Ishikawa (cell line): Measurements from ENCODE around the gene ABLIM2.

Source experiments
- CEBPB ChIP-seq: IDR thresholded peaks from 2 replicates; pipeline ENCODE4 v1.6.1; 2012
- CREB1 ChIP-seq: IDR thresholded peaks from 2 replicates; pipeline ENCODE4 v1.6.1; 2012; ENCODE audit warnings: low read depth
- EGR1 ChIP-seq: IDR thresholded peaks from 2 replicates; pipeline ENCODE4 v1.6.1; 2012
- EP300 ChIP-seq: IDR thresholded peaks from 2 replicates; pipeline ENCODE4 v1.6.1; 2012; ENCODE audit warnings: borderline replicate concordance
- FOXM1 ChIP-seq: IDR thresholded peaks from 2 replicates; pipeline ENCODE4 v1.6.1; 2012; ENCODE audit warnings: low read depth, borderline replicate concordance
- NFIC ChIP-seq: IDR thresholded peaks from 2 replicates; pipeline ENCODE4 v1.6.1; 2012
- RAD21 ChIP-seq: IDR thresholded peaks from 2 replicates; pipeline ENCODE4 v1.6.1; 2012; ENCODE audit warnings: low read depth
- REST ChIP-seq: IDR thresholded peaks from 2 replicates; pipeline ENCODE4 v1.6.1; 2012; ENCODE audit warnings: low read depth, mild to moderate bottlenecking
- TAF1 ChIP-seq: IDR thresholded peaks from 2 replicates; pipeline ENCODE4 v1.6.1; 2012; ENCODE audit warnings: low read depth, mild to moderate bottlenecking
- TCF12 ChIP-seq: IDR thresholded peaks from 2 replicates; pipeline ENCODE4 v1.6.1; 2012; ENCODE audit warnings: low read depth
- TEAD4 ChIP-seq: IDR thresholded peaks from 2 replicates; pipeline ENCODE4 v1.6.1; 2012
- USF1 ChIP-seq: IDR thresholded peaks from 2 replicates; pipeline ENCODE4 v1.6.1; 2012
- YY1 ChIP-seq: IDR thresholded peaks from 2 replicates; pipeline ENCODE4 v1.6.1; 2012; ENCODE audit warnings: low read depth
- ZBTB7A ChIP-seq: IDR thresholded peaks from 2 replicates; pipeline ENCODE4 v1.6.1; 2012; ENCODE audit warnings: low read depth

ABLIM2 gene

GRCh38 chr4:8113611-8114377, 44.8 kb downstream of the ABLIM2 start:
- TF ChIP-seq TCF12 (no peak), TAF1 (no peak), FOXM1 (no peak), TEAD4 (no peak), YY1 (no peak), EP300 (no peak), REST (no peak), RAD21 (no peak), EGR1 (no peak), CREB1 (no peak), USF1 (no peak), NFIC (no peak), ZBTB7A (no peak)

- no peak for TF ChIP-seq CEBPB
- TF ChIP-seq USF1: no peak
- TF ChIP-seq TEAD4: no peak
- no peak for TF ChIP-seq RAD21
- TF ChIP-seq ZBTB7A: no peak
- TF ChIP-seq TAF1: no peak
- no peak for TF ChIP-seq EGR1
- no peak for TF ChIP-seq YY1
- no peak for TF ChIP-seq REST
- no peak for TF ChIP-seq EP300
These were observed 45.9 kb downstream of the ABLIM2 start for GRCh38 chr4:8112672-8113071.

- TF ChIP-seq EP300 (no peak), NFIC (no peak), TAF1 (no peak)
These were observed 46.5 kb downstream of the ABLIM2 start for GRCh38 chr4:8112036-8112576.

- TF ChIP-seq FOXM1: no peak
These were observed 48.3 kb downstream of the ABLIM2 start for GRCh38 chr4:8110071-8110986.

GRCh38 chr4:8109406-8110065, 49.1 kb downstream of the ABLIM2 start:
- TF ChIP-seq USF1: no peak
- TF ChIP-seq TAF1: no peak
- TF ChIP-seq REST: no peak
- no peak for TF ChIP-seq ZBTB7A
